Urinary bladder (tissue), 4 donors: ENCODE measurements around the gene UTS2R. TPM values are rescaled to one million over a fixed set of nuclear protein-coding genes. Genes with fewer than 3 reads are reported as not detected.
"Not testable (repeated sequence)": the region's sequence is repeated elsewhere in the genome, so short reads cannot be mapped to it uniquely, and the experiment has no call there.

ENCODE experiments used
- DNase-seq: peaks from one replicate; pipeline ENCODE4 v3.0.0-alpha.2; 2015; ENCODE audit errors: extremely low spot score
- H3K27ac ChIP-seq: one replicate; pipeline ENCODE4 v1.5.1; 2013; ENCODE audit warnings: low read depth, mild to moderate bottlenecking, moderate library complexity
- H3K36me3 ChIP-seq: one replicate; pipeline ENCODE4 v1.6.1; 2013; ENCODE audit warnings: mild to moderate bottlenecking, moderate library complexity; ENCODE audit not compliant: insufficient read depth
- H3K4me1 ChIP-seq: one replicate; pipeline ENCODE4 v1.6.1; 2013; ENCODE audit warnings: mild to moderate bottlenecking, moderate library complexity; ENCODE audit not compliant: insufficient read depth
- H3K4me3 ChIP-seq: one replicate; pipeline ENCODE4 v1.5.1; 2013; ENCODE audit warnings: low read depth, low read length
- WGBS: extraction: QIAGEN DNeasy Blood & Tissue Kit; methylation state at CpG from one replicate; pipeline ENCODE4 v1.1.7; 2013; 5-methylcytosine and 5-hydroxymethylcytosine counted together
- polyA plus RNA-seq: library from polyadenylated mRNA; stranded (reverse); fragments of 200-250 nt; gene quantifications from one replicate; pipeline ENCODE4 v1.2.3, GENCODE V29; 2013
- total RNA-seq: library from RNA; depleted of rRNA; stranded (reverse); fragments of >200 nt; gene quantifications from one replicate; pipeline ENCODE4 v1.2.3, GENCODE V29; 2014
- donor health status: healthy with polysubstance abuse.
- donor health status: healthy.

Gene UTS2R
- total and polyA plus RNA-seq, 2 donors = not detected

DNA sequence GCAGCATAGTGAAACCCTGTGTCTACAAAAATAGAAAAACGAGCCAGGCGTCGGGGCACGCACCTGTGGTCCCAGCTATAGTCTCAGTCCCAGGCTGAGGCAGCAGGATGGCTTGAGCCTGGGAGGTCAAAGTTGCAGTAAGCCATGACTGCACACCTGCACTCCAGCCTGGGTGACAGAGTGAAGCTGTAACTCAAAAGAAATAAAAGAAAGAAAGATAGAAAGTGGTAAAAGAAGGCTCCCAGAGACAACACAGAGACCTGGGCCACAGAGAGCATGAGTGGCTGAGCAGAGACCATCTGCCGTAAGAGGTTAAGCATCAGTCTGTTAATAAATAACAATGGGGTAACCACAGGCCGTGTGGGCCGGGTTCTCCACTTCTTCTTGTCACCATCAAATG, 31.3 kb downstream of the UTS2R start:
- no peak for DNase-seq
- Histone ChIP-seq H3K4me3 (no peak overlapping the region), H3K36me3 (peaks cover 4% of the 10 kb centered on the region), H3K4me1 (no peaks in the 10 kb centered on the region), H3K27ac (no peak overlapping the region)
- WGBS = 95% methylated on average over 7 of the region's 7 CpGs

- Histone ChIP-seq H3K27ac (no peak overlapping the region), H3K4me3 (no peak overlapping the region), H3K36me3 (peaks cover 4% of the 10 kb centered on the region), H3K4me1 (no peaks in the 10 kb centered on the region)
- DNase-seq = no peak
- WGBS = 95% methylated on average over 67 of the region's 67 CpGs
These were observed 32.4 kb downstream of the UTS2R start for GRCh38 chr17:82403662-82404660.

DNA sequence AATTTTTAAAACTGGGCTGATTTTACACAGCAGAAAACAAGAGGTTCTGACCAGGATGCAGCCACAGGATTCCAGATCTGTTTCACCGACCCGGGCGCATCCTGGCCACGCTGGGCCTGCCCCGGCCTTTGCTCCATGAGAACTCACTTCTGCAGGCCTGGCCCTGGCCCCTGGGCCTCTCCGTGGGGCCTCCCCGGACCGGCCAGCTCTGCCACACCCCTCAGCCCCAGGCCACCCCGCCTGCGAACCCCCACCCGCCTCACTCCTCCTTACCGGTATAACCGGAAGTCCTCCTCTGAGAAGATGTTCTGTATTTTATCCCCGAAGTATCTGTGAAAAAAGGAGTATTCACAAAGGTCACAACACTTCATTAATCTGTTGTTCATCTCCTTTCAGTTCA, 33.5 kb downstream of the UTS2R start:
- WGBS = 90% methylated on average over 14 of the region's 14 CpGs
- Histone ChIP-seq H3K27ac (no peak overlapping the region), H3K36me3 (peaks cover 4% of the 10 kb centered on the region), H3K4me1 (no peaks in the 10 kb centered on the region), H3K4me3 (no peak overlapping the region)
- no peak for DNase-seq

DNA sequence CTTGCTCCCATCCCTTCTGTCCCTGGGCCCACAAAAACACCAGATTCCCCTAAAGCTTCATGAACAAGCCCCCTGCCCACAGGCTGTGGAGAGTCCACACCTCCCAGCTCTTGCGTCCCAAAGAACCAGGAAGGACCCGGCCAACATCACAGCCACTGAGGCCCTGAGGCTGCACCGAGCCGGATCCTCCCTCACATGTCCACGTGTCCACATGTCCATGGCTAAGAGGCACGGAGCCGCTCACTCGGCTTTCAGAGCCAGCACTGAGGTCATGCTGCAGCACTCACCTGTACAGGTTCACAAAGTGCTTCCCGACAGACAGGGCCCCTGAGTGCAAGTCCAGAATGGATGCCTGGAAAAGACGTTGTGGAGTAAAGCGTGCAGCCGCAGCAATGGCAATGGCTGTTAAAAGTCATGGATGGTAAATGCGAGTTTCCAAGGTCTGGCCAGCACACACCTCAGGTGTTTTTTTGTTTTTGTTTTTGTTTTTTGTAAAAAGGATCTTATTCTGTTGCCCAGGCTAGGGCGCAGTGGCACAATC, 34.6 kb downstream of the UTS2R start:
- H3K27ac ChIP-seq = no peak overlapping the region
- no peak overlapping the region for H3K4me3 ChIP-seq
- H3K36me3 ChIP-seq = peaks cover 4% of the 10 kb centered on the region
- WGBS = 94% methylated on average over 14 of the region's 14 CpGs
- no peak for DNase-seq
- H3K4me1 ChIP-seq = no peaks in the 10 kb centered on the region

GRCh38 chr17:82407255-82407654, 35.7 kb downstream of the UTS2R start:
- no peak for DNase-seq
- Histone ChIP-seq H3K4me1 (no peaks in the 10 kb centered on the region), H3K36me3 (peaks cover 4% of the 10 kb centered on the region), H3K4me3 (no peak overlapping the region), H3K27ac (no peak overlapping the region)
- WGBS = 86% methylated on average over 13 of the region's 13 CpGs

GRCh38 chr17:82408288-82408937, 36.8 kb downstream of the UTS2R start:
- Histone ChIP-seq H3K4me1 (no peaks in the 10 kb centered on the region), H3K27ac (no peak overlapping the region), H3K4me3 (no peak overlapping the region), H3K36me3 (peaks cover 4% of the 10 kb centered on the region)
- no peak for DNase-seq
- 92% methylated on average over 15 of the region's 15 CpGs for WGBS

DNA sequence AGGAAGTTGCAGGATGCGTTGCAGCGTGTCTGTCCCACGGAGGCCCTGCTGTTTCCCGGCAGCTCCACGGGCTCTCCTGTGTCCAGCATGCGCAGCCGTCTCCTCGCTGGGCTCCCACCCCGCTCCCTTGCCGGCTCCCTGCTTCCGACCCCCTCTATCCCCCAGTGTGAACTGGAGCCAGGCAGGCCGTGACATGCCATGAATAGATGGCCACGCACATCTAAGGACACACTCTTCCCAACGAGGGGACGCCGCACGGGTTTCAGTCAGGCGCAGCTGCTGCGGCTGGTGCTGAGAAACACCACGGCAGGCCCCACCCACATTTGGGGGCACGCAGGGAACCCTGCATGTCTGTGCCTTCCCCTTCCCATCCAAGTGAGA, 37.4 kb downstream of the UTS2R start:
- Histone ChIP-seq H3K27ac (no peak overlapping the region), H3K4me1 (no peaks in the 10 kb centered on the region), H3K36me3 (peaks cover 4% of the 10 kb centered on the region), H3K4me3 (no peak overlapping the region)
- no peak for DNase-seq
- WGBS = 94% methylated on average over 21 of the region's 21 CpGs

DNA sequence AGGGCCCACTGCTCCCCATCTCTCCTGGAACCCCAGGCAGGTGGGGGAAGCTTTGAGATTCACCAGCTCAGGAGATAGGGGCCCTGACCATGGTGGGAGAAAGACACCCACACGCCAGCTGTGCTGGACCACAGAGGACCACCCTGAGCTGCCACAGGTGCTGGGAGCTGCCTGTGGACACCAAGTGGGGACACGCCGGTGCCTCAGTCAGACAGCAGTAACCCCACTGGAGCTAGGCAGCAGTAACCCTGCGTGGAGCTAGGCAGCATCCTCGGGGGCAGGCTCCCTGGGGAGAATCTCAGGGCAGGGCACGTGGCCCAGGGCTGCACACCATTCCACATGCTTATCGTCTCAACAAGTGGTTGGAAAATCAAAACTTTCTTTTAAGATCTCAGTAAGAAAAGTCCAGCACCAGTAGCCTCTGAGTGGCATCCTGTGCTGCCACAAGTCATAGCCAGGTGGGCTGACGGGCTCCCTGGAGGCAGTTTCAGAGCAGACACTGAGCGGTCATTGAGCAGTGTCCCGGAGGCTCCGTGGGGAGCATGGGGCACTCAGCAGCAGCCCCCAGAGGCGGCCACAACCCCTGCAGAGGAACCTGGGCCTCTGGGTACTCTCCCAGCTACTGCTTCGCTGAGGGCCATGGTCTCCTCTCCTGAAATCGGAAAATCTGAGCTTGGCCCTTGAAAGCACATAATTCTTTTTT, 38.6 kb downstream of the UTS2R start:
- H3K27ac ChIP-seq = no peak overlapping the region
- no peaks in the 10 kb centered on the region for H3K4me1 ChIP-seq
- no peaks in the 10 kb centered on the region for H3K36me3 ChIP-seq
- H3K4me3 ChIP-seq = no peak overlapping the region
- WGBS = 83% methylated on average over 14 of the region's 14 CpGs
- DNase-seq = no peak

DNA sequence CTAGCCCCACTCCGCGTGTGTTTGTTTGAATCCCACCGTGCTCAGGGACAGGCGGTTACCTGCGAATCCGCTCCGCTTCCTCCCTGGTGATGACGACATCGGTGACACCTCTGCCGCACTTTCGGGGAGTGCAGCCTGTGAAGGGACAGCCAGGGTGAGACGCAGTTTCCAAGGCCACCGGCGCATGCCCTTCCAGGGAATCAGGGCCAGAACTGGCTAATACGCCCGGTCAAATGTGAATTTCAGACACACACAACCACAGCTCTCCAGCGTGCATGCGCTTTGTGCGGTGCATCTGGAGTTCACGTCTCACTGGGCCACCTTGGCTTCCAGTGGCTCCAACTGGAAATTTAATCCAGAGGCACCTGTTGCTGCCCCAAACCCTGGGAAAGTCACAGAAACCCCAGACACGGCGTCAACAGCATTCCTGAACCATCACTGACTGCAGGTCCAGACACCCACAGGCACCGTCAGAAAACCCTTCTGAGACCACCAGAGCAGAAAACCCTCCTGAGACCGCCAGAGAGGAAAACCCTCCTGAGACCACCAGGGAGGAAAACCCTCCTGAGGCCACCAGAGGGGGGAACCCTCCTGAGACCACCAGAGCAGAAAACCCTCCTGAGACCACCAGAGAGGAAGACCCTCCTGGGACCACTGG, 40.0 kb downstream of the UTS2R start:
- no peak overlapping the region for H3K4me3 ChIP-seq
- H3K4me1 ChIP-seq = no peaks in the 10 kb centered on the region
- H3K27ac ChIP-seq = no peak overlapping the region
- H3K36me3 ChIP-seq = no peaks in the 10 kb centered on the region
- DNase-seq = no peak
- WGBS = 94% methylated on average over 24 of the region's 24 CpGs

GRCh38 chr17:82412081-82412480, 40.5 kb downstream of the UTS2R start:
- not testable (repeated sequence) for DNase-seq, H3K36me3 ChIP-seq, H3K4me1 ChIP-seq, H3K27ac ChIP-seq, H3K4me3 ChIP-seq
- WGBS = 94% methylated on average over 16 of the region's 16 CpGs

DNA sequence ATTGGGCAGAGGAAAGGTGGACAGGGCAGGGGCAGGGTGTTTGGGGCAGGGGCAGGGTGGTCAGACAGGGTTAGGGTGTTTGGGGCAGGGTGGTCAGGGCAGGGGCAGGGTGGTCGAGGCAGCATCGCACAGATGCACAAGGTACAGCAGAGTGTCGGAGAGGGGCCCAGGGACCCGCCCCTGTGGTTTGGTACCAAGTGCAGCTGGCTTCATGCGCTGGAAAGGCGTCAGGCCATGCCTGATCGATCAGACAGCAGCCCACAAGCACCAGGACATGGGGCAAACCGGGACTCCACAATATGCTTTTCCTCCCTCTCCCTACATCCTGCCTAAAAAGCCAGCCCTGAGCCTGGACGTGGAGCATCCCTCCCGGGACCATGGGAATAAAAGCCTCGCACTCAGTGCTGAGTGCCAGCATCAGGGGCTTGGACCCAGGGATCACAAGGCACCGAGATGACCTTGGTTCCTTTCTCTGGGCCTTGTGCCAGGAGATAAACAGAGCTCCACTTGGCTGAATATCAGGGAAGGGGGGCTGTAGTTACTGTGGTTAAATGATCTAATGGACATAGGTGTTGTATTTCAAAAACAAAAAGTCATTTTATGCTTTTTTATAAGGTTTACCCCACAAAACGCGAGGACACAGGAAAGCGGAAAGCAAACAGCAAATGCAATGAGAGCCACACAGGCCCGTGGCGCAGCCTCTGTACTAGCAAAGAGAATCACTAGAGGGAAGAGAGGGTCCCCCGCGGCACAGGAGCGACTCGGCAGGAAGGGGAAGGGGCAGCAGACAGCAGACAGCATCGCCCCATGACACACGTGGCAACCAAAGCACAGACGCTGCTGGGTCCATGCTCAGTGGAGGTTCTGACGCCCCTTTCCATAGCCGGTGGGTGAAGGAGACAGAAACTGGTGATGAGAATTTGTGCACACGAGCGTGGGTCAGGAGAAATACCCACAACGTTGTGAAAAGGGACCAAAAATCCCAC, 41.3 kb downstream of the UTS2R start:
- WGBS = 88% methylated on average over 29 of the region's 29 CpGs
- no peaks in the 10 kb centered on the region for H3K4me1 ChIP-seq
- no peaks in the 10 kb centered on the region for H3K36me3 ChIP-seq
- DNase-seq = no peak
- no peak overlapping the region for H3K27ac ChIP-seq
- H3K4me3 ChIP-seq = no peak overlapping the region

- 20% methylated on average over 38 of the region's 38 CpGs for WGBS
- no peaks in the 10 kb centered on the region for H3K4me1 ChIP-seq
- H3K27ac ChIP-seq = no peak overlapping the region
- H3K4me3 ChIP-seq = no peak overlapping the region
- H3K36me3 ChIP-seq = no peaks in the 10 kb centered on the region
- DNase-seq = no peak
These were observed 43.1 kb downstream of the UTS2R start for GRCh38 chr17:82414548-82415281.
